Measurements from ENCODE around the gene OR11H6. TPM values are rescaled to one million over a fixed set of nuclear protein-coding genes. Genes with fewer than 3 reads are reported as not detected.
"Not testable (repeated sequence)": the region's sequence is repeated elsewhere in the genome, so short reads cannot be mapped to it uniquely, and the experiment has no call there.

The OR11H6 gene
- total RNA-seq = not detected

DNA sequence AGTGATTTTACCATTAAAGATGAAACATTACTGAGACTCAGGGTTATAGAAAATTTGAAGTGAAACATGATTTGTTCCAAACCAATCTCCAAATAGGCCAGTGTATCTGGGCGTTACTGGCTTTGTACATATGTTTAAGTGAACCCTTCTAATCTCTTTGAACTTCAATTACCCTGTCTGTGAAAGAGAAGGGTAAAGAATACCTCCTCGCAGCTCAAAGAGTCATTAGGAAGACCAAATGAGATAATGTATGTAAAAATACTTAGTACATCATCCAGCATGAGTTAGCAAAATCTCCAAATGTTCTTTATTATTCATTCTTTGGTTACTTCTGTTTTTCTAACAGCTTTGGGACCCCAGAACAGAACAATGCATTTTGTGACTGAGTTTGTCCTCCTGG is at the start of gene OR11H6:
OR11H6 (plus strand) TSS at position 301 of the 400 bp plus-strand sequence; CDS start at position 301, 0 bp downstream.
- no peaks in the 10 kb centered on the region for H3K36me3 Mint-ChIP-seq
- ATAC-seq = no peak
- no peak for DNase-seq (ENCODE audit: low spot score in 2 of 2)
- no peak within 1 kb of the TSS for H3K27ac Mint-ChIP-seq
- H3K9me3 Mint-ChIP-seq = no peaks in the 10 kb centered on the region

DNA sequence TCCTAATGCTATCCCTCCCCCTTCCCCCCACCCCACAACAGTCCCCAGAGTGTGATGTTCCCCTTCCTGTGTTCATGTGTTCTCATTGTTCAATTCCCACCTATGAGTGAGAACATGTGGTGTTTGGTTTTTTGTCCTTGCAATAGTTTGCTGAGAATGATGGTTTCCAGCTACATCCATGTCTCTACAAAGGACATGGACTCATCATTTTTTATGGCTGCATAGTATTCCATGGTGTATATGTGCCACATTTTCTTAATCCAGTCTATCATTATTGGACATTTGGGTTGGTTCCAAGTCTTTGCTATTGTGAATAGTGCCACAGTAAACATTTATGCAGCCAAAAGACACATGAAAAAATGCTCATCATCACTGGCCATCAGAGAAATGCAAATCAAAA is 49.3 kb upstream of the OR11H6 start:
- ATAC-seq; H3K36me3 Mint-ChIP-seq; H3K27ac Mint-ChIP-seq; H3K9me3 Mint-ChIP-seq; DNase-seq (ENCODE audit: low spot score in 2 of 2): not testable (repeated sequence)

DNA sequence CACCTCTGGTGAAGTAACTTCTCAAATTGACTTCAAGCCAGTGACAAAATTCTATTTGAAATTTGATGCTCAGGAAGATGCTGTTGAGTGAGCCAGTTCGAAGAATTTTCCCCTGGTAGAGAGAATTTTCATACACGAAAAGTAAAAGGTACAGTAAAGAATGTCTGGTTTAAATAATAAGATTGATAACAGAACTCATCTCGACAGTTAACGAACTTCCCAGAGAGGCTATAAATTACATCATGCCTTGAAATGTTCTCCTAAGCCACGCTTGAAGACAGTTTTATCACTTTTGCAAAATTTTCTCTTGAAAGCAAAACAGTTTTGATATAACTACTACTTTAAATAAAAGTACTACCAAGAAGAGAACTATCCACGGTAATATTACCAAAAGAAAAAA is 47.2 kb upstream of the OR11H6 start:
- no peak for ATAC-seq
- Mint-ChIP-seq H3K36me3 (no peaks in the 10 kb centered on the region), H3K27ac (no peak overlapping the region), H3K9me3 (no peaks in the 10 kb centered on the region)
- no peak for DNase-seq (ENCODE audit: low spot score in 2 of 2)

- no peak for ATAC-seq
- no peaks in the 10 kb centered on the region for H3K9me3 Mint-ChIP-seq
These were observed 46.0 kb upstream of the OR11H6 start for GRCh38 chr14:20177433-20177974.

GRCh38 chr14:20179218-20179617 is 44.3 kb upstream of the OR11H6 start:
- Mint-ChIP-seq H3K27ac (no peak overlapping the region), H3K9me3 (no peaks in the 10 kb centered on the region), H3K36me3 (no peaks in the 10 kb centered on the region)
- no peak for ATAC-seq
- DNase-seq (ENCODE audit: low spot score in 2 of 2) = no peak

More at GRCh38 chr14:20177433-20177974, 46.0 kb upstream of the OR11H6 start:
- Mint-ChIP-seq H3K36me3 (no peaks in the 10 kb centered on the region), H3K27ac (no peak overlapping the region)
- DNase-seq (ENCODE audit: low spot score in 2 of 2) = no peak

DNA sequence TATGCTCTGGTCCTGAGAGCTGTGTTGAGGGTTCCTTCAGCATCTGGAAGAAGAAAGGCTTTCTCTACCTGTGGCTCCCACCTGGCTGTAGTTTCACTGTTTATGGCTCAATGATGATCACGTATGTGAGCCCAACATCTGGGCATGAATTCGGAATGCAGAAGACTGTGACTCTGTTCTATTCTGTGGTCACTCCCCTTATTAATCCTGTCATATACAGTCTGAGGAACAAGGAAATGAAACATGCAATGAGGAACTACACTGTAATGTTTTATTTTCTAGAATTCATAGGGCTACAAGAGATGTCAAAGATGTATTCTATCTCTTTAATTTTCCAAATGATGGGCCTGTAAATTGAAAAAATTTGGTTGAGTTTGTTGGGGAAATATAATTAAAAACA is 43.6 kb upstream of the OR11H6 start:
- no peaks in the 10 kb centered on the region for H3K9me3 Mint-ChIP-seq
- no peak overlapping the region for H3K27ac Mint-ChIP-seq
- no peaks in the 10 kb centered on the region for H3K36me3 Mint-ChIP-seq
- no peak for DNase-seq (ENCODE audit: low spot score in 2 of 2)
- no peak for ATAC-seq

GRCh38 chr14:20180486-20180885 is 43.0 kb upstream of the OR11H6 start:
- DNase-seq (ENCODE audit: low spot score in 2 of 2) (no peak), ATAC-seq (no peak)
- H3K27ac Mint-ChIP-seq = no peak overlapping the region
- H3K9me3 Mint-ChIP-seq = no peaks in the 10 kb centered on the region
- no peaks in the 10 kb centered on the region for H3K36me3 Mint-ChIP-seq

- no peak overlapping the region for H3K27ac Mint-ChIP-seq
- no peaks in the 10 kb centered on the region for H3K36me3 Mint-ChIP-seq
- DNase-seq (ENCODE audit: low spot score in 2 of 2) (no peak), ATAC-seq (no peak)
- H3K9me3 Mint-ChIP-seq = no peaks in the 10 kb centered on the region
These were observed 39.3 kb upstream of the OR11H6 start for GRCh38 chr14:20184181-20184580.

DNA sequence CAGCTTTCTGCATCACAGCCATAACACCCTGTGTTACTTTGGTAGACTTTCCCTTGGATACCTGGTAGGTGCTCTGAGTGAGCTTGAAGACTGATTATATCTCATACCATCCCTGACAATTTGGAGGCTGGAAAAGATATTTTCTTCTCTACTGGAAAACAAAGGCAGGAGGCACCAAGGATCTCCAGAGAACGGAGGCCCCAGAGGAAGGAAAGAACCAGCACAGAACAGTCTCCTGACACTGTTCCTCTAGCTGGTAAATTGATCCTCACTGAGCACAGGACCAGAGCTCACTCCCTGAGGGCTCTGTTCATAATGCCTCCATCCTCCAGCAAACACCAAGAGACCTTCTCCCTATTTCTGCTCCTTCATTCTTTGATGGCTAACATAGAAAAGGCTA is 32.9 kb upstream of the OR11H6 start, which contains the start of gene OR11G2:
OR11G2 (plus strand) TSS at position 301 of the 400 bp plus-strand sequence. CDS start 6,542 bp downstream, outside the sequence.
- Mint-ChIP-seq H3K27ac (peak within 1 kb of the TSS in 1 of 2 donors; percentile 34), H3K9me3 (no peaks in the 10 kb centered on the region), H3K36me3 (no peaks in the 10 kb centered on the region)
- ATAC-seq = no peak
- DNase-seq (ENCODE audit: low spot score in 2 of 2) = no peak

DNA sequence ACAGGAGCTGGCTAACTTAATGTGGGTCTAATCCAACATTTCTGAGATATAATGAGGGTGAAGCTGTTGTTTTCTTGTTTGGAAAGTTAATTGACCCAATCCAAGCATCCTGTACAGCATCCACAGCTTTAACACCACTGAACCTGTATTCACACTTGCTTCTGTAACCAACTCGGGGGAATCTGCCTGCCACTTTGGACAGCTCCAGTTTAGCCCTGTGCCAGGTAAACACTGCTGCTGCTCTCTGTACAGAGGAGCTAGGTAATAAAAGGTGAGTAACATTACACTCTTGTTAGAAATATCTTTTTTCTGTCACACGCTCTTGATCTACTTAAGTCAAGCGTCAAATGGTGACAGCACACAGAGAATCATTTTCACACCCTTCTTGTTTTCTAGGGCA is 32.1 kb upstream of the OR11H6 start:
- no peak for DNase-seq (ENCODE audit: low spot score in 2 of 2)
- no peaks in the 10 kb centered on the region for H3K36me3 Mint-ChIP-seq
- ATAC-seq = no peak
- no peak overlapping the region for H3K27ac Mint-ChIP-seq
- H3K9me3 Mint-ChIP-seq = no peaks in the 10 kb centered on the region

- DNase-seq (ENCODE audit: low spot score in 2 of 2) = no peak
- no peaks in the 10 kb centered on the region for H3K9me3 Mint-ChIP-seq
- no peaks in the 10 kb centered on the region for H3K36me3 Mint-ChIP-seq
- ATAC-seq = no peak
- H3K27ac Mint-ChIP-seq = no peak overlapping the region
These were observed 29.4 kb upstream of the OR11H6 start for GRCh38 chr14:20194101-20194500.

DNA sequence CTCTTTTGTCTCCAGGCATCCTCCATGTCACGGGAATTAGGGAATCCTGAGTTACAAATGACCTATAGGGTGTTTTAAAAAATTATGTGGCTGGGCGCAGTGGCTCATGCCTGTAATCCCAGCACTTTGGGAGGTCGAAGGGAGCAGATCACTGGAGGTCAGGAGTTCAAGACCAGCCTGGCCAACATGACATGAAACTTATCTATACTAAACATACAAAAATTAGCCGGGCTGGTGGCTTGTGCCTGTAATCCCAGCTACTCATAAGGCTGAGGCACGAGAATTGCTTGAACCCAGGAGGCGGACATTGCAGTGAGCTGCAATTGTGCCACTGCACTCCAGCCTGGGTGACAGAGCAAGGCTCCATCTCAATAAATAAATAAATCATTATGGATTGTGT is 28.3 kb upstream of the OR11H6 start:
- ATAC-seq; H3K27ac Mint-ChIP-seq; H3K9me3 Mint-ChIP-seq; DNase-seq (ENCODE audit: low spot score in 2 of 2); H3K36me3 Mint-ChIP-seq: not testable (repeated sequence)

DNA sequence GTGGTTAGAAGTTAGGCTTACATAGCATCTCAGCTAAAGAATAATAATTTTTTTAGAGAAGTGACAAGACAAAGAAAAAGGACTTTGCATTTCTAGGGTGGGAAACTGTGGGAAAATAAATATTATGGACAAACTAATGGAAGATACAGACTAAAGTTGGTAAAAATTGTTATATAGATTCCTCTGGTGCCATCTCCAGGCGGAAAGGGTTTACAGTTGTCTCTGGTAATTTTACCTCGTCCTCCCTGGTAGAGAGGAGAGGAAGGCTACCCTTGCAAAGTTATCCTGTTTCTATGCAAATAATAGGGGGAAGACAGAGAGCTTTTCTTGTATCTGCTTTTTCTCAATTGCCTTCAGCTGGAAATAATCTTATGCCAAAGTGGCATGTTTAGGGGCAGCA is 27.6 kb upstream of the OR11H6 start:
- no peak for ATAC-seq
- Mint-ChIP-seq H3K36me3 (no peaks in the 10 kb centered on the region), H3K9me3 (no peaks in the 10 kb centered on the region), H3K27ac (no peak overlapping the region)
- no peak for DNase-seq (ENCODE audit: low spot score in 2 of 2)

DNA sequence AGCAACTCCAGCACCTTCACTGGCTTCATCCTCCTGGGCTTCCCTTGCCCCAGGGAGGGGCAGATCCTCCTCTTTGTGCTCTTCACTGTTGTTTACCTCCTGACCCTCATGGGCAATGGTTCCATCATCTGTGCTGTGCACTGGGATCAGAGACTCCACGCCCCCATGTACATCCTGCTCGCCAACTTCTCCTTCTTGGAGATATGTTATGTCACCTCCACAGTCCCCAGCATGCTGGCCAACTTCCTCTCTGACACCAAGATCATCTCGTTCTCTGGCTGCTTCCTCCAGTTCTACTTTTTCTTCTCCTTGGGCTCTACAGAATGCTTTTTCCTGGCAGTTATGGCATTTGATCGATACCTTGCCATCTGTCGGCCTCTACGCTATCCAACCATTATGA is 26.1 kb upstream of the OR11H6 start:
- Mint-ChIP-seq H3K36me3 (no peaks in the 10 kb centered on the region), H3K27ac (no peak overlapping the region), H3K9me3 (no peaks in the 10 kb centered on the region)
- ATAC-seq = no peak
- no peak for DNase-seq (ENCODE audit: low spot score in 2 of 2)

- Mint-ChIP-seq H3K27ac (no peak overlapping the region), H3K9me3 (no peaks in the 10 kb centered on the region), H3K36me3 (no peaks in the 10 kb centered on the region)
- ATAC-seq (no peak), DNase-seq (ENCODE audit: low spot score in 2 of 2) (no peak)
These were observed 24.5 kb upstream of the OR11H6 start for GRCh38 chr14:20198991-20199390.

- H3K36me3 Mint-ChIP-seq = no peaks in the 10 kb centered on the region
- H3K27ac Mint-ChIP-seq = no peak overlapping the region
- DNase-seq (ENCODE audit: low spot score in 2 of 2) = no peak
- H3K9me3 Mint-ChIP-seq = no peaks in the 10 kb centered on the region
- ATAC-seq = no peak
These were observed 18.8 kb upstream of the OR11H6 start for GRCh38 chr14:20204721-20205120.

DNA sequence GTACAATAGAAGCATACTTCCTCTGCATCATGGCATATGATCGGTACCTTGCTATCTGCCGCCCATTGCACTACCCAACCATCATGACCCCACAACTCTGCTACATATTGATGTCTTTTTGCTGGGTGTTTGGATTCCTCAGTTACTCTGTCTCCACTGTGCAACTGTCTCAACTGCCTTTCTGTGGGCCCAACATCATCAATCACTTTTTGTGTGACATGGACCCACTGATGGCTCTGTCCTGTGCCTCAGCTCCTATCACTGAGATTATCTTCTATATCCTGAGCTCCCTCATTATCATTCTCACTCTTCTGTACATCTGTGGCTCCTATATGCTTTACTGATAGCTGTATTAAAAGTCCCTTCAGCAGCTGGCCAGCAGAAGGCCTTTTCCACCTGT is 13.9 kb upstream of the OR11H6 start:
- no peak overlapping the region for H3K27ac Mint-ChIP-seq
- ATAC-seq = no peak
- H3K36me3 Mint-ChIP-seq = no peaks in the 10 kb centered on the region
- no peak for DNase-seq (ENCODE audit: low spot score in 2 of 2)
- no peaks in the 10 kb centered on the region for H3K9me3 Mint-ChIP-seq

DNA sequence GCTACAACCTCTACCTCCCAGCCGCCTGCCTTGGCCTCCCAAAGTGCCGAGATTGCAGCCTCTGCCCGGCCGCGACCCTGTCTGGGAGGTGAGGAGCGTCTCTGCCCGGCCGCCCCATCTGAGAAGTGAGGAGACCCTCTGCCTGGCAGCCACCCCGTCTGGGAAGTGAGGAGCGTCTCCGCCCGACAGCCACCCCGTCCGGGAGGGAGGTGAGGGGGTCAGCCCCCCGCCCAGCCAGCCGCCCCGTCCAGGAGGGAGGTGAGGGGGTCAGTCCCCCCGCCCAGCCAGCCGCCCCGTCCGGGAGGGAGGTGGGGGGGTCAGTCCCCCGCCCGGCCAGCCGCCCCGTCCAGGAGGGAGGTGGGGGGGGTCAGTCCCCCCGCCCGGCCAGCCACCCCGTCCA is 11.1 kb upstream of the OR11H6 start:
- ATAC-seq; H3K27ac Mint-ChIP-seq; DNase-seq (ENCODE audit: low spot score in 2 of 2); H3K9me3 Mint-ChIP-seq; H3K36me3 Mint-ChIP-seq: not testable (repeated sequence)

- no peaks in the 10 kb centered on the region for H3K36me3 Mint-ChIP-seq
- no peak for DNase-seq (ENCODE audit: low spot score in 2 of 2)
- H3K27ac Mint-ChIP-seq = no peak overlapping the region
- ATAC-seq = no peak
- H3K9me3 Mint-ChIP-seq = no peaks in the 10 kb centered on the region
These were observed 8.3 kb upstream of the OR11H6 start for GRCh38 chr14:20215196-20215595.
